Esophagus muscularis mucosa (tissue), 4 donors: ENCODE results near the gene MAS1L.

Experiments used
- CTCF ChIP-seq, 3 experiments: fragments of 200-600 bp in 2 of 3; fragments of 450-650 bp in 1 of 3; sonication (generic) in 2 of 3; IDR thresholded peaks; one replicate each; pipeline ENCODE4 v1.5.1; 2017 to 2019; ENCODE audit warnings: antibody characterized with exemption in 3 of 3, mild to moderate bottlenecking in 2 of 3, moderate library complexity in 1 of 3
- EP300 ChIP-seq: sonication (generic); formaldehyde crosslinking; IDR thresholded peaks from one replicate; pipeline ENCODE4 v1.6.1; 2017; ENCODE audit warnings: antibody characterized with exemption
- POLR2A ChIP-seq: fragments of 450-650 bp; IDR thresholded peaks from one replicate; pipeline ENCODE4 v1.6.1; 2017; ENCODE audit warnings: antibody characterized with exemption, moderate library complexity, mild to moderate bottlenecking, low read depth
- POLR2AphosphoS5 ChIP-seq, 2 donors: sonication (generic); formaldehyde crosslinking; IDR thresholded peaks; one replicate each; pipeline ENCODE4 v1.6.1; 2017; ENCODE audit warnings: antibody characterized with exemption in 2 of 2

- TF ChIP-seq CTCF (IDR thresholded peaks at IDR 0.05) (no peak), POLR2AphosphoS5 (IDR thresholded peaks at IDR 0.05) (no peak), POLR2A (no peak), EP300 (no peak)
Measured at GRCh38 chr6:29524444-29525310, 36.9 kb upstream of the MAS1L start.
